Stimulated activated CD8-positive, alpha-beta memory T cell treated with anti-CD3 and anti-CD28 coated beads, Interleukin-2, amount 100 ng/mL, for 48 hours (primary cell): ENCODE data around the gene SLIT3.

Experiments
- DNase-seq, 2 donors: peaks; one replicate each; pipeline ENCODE4 v3.0.0-alpha.2; 2020; ENCODE audit warnings: low read depth in 2 of 2

SLIT3 gene

GRCh38 chr5:169299191-169299662 lies 1.7 kb downstream of the SLIT3 start:
- DNase-seq = no peak

GRCh38 chr5:169298193-169298592 lies 2.7 kb downstream of the SLIT3 start:
- DNase-seq = no peak

- no peak for DNase-seq
These were observed 4.4 kb downstream of the SLIT3 start for GRCh38 chr5:169296419-169297143.

GRCh38 chr5:169295306-169295705 lies 5.6 kb downstream of the SLIT3 start:
- no peak for DNase-seq

- DNase-seq = no peak
These were observed 6.3 kb downstream of the SLIT3 start for GRCh38 chr5:169294621-169295020.

GRCh38 chr5:169291877-169292276 lies 9.1 kb downstream of the SLIT3 start:
- DNase-seq = no peak

- no peak for DNase-seq
These were observed 10.0 kb downstream of the SLIT3 start for GRCh38 chr5:169290895-169291294.

- no peak for DNase-seq
These were observed 11.4 kb downstream of the SLIT3 start for GRCh38 chr5:169289520-169289919.

GRCh38 chr5:169288066-169288930 lies 12.6 kb downstream of the SLIT3 start:
- no peak for DNase-seq

GRCh38 chr5:169287529-169287928 lies 13.4 kb downstream of the SLIT3 start:
- DNase-seq = no peak

GRCh38 chr5:169286572-169287300 lies 14.2 kb downstream of the SLIT3 start:
- DNase-seq = no peak

- no peak for DNase-seq
These were observed 17.1 kb downstream of the SLIT3 start for GRCh38 chr5:169283887-169284286.

- no peak for DNase-seq
These were observed 19.3 kb downstream of the SLIT3 start for GRCh38 chr5:169281625-169282024.

GRCh38 chr5:169280696-169281095 lies 20.2 kb downstream of the SLIT3 start:
- no peak for DNase-seq

- DNase-seq = no peak
These were observed 20.7 kb downstream of the SLIT3 start for GRCh38 chr5:169280286-169280685.

GRCh38 chr5:169279125-169279524 lies 21.8 kb downstream of the SLIT3 start:
- DNase-seq = no peak

- no peak for DNase-seq
These were observed 27.1 kb downstream of the SLIT3 start for GRCh38 chr5:169273881-169274280.

GRCh38 chr5:169273451-169273850 lies 27.5 kb downstream of the SLIT3 start:
- no peak for DNase-seq

GRCh38 chr5:169272731-169273427 lies 28.1 kb downstream of the SLIT3 start:
- no peak for DNase-seq

GRCh38 chr5:169272111-169272510 lies 28.8 kb downstream of the SLIT3 start:
- no peak for DNase-seq

GRCh38 chr5:169270827-169271226 lies 30.1 kb downstream of the SLIT3 start:
- DNase-seq = no peak

- DNase-seq = no peak
These were observed 32.9 kb downstream of the SLIT3 start for GRCh38 chr5:169268019-169268418.
